ENCODE measurements around the gene RAB4A.

- TF ChIP-seq EZH2 (IDR thresholded peaks at IDR 0.05; ENCODE audit: borderline replicate concordance, insufficient read depth, low read length, poor library complexity, severe bottlenecking) (no peak), TAF1 (IDR thresholded peaks at IDR 0.05; ENCODE audit: low read depth) (no peak), SMC3 (conservative IDR thresholded peaks at IDR 0.05; ENCODE audit: poor library complexity) (no peak), EP300 (conservative IDR thresholded peaks at IDR 0.05; ENCODE audit: poor library complexity, severe bottlenecking) (no peak), POLR2AphosphoS5 (IDR thresholded peaks at IDR 0.05) (no peak), MXI1 (conservative IDR thresholded peaks at IDR 0.05; ENCODE audit: poor library complexity, severe bottlenecking) (no peak), RAD21 (conservative IDR thresholded peaks at IDR 0.05) (no peak)
- TF ChIP-seq, protein P1, sequence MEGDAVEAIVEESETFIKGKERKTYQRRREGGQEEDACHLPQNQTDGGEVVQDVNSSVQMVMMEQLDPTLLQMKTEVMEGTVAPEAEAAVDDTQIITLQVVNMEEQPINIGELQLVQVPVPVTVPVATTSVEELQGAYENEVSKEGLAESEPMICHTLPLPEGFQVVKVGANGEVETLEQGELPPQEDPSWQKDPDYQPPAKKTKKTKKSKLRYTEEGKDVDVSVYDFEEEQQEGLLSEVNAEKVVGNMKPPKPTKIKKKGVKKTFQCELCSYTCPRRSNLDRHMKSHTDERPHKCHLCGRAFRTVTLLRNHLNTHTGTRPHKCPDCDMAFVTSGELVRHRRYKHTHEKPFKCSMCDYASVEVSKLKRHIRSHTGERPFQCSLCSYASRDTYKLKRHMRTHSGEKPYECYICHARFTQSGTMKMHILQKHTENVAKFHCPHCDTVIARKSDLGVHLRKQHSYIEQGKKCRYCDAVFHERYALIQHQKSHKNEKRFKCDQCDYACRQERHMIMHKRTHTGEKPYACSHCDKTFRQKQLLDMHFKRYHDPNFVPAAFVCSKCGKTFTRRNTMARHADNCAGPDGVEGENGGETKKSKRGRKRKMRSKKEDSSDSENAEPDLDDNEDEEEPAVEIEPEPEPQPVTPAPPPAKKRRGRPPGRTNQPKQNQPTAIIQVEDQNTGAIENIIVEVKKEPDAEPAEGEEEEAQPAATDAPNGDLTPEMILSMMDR (IDR thresholded peaks at IDR 0.05; ENCODE audit: poor library complexity, severe bottlenecking): no peak
- TF ChIP-seq, protein P2, sequence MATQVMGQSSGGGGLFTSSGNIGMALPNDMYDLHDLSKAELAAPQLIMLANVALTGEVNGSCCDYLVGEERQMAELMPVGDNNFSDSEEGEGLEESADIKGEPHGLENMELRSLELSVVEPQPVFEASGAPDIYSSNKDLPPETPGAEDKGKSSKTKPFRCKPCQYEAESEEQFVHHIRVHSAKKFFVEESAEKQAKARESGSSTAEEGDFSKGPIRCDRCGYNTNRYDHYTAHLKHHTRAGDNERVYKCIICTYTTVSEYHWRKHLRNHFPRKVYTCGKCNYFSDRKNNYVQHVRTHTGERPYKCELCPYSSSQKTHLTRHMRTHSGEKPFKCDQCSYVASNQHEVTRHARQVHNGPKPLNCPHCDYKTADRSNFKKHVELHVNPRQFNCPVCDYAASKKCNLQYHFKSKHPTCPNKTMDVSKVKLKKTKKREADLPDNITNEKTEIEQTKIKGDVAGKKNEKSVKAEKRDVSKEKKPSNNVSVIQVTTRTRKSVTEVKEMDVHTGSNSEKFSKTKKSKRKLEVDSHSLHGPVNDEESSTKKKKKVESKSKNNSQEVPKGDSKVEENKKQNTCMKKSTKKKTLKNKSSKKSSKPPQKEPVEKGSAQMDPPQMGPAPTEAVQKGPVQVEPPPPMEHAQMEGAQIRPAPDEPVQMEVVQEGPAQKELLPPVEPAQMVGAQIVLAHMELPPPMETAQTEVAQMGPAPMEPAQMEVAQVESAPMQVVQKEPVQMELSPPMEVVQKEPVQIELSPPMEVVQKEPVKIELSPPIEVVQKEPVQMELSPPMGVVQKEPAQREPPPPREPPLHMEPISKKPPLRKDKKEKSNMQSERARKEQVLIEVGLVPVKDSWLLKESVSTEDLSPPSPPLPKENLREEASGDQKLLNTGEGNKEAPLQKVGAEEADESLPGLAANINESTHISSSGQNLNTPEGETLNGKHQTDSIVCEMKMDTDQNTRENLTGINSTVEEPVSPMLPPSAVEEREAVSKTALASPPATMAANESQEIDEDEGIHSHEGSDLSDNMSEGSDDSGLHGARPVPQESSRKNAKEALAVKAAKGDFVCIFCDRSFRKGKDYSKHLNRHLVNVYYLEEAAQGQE (IDR thresholded peaks at IDR 0.05; ENCODE audit: borderline replicate concordance): no peak
Measured at GRCh38 chr1:229309074-229309473, 38.2 kb downstream of the RAB4A start.

Data from neural cell (in vitro differentiated cells).